Stimulated activated effector memory CD8-positive, alpha-beta T cell treated with anti-CD3 and anti-CD28 coated beads, Interleukin-12 subunit alpha, Interleukin-12 subunit beta, amount 100 ng/mL, for 72 hours (primary cell): ENCODE data around the gene PRADC1.

Experiments
- ATAC-seq: fragments of 150-1000 bp; cut with Tn5 transposase; 2 replicates; pipeline ENCODE4 v1.10.0; 2021
- DNase-seq, 2 donors: peaks; one replicate each; pipeline ENCODE4 v3.0.0; 2021 to 2022; ENCODE audit warnings: low spot score in 2 of 2
- H3K27ac Mint-ChIP-seq: one replicate; pipeline ENCODE4 v1.8.0; 2022; ENCODE audit warnings: mild to moderate bottlenecking, mixed read lengths
- H3K36me3 Mint-ChIP-seq: one replicate; pipeline ENCODE4 v1.8.0; 2022; ENCODE audit warnings: mild to moderate bottlenecking, mixed read lengths
- H3K4me1 Mint-ChIP-seq: one replicate; pipeline ENCODE4 v1.8.0; 2022; ENCODE audit warnings: mixed read lengths
- H3K4me3 Mint-ChIP-seq: one replicate; pipeline ENCODE4 v1.8.0; 2022; ENCODE audit warnings: mild to moderate bottlenecking, mixed read lengths
- H3K9me3 Mint-ChIP-seq: one replicate; pipeline ENCODE4 v1.8.0; 2022; ENCODE audit warnings: mixed read lengths

PRADC1 gene

DNA sequence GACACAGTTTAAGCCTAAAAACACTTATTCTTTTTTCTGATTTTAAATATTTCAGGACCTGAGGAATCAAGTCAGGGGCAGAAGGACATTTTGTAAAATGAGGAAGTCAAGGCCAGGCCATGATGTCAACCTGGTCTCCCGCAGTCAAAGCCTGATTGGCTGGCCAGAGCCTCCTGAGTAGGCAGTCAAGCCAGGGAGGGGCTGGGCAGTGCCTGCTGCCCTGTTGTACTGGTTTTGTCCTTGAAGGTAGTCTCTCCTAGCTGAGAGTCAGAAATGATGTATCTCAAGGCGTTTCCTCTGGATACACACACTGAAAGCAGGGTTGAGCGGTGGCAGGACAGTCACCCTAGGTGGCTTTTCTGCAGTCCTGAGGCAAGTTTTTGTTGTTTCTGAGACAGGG is 20.9 kb upstream of the PRADC1 start:
- no peak for ATAC-seq
- peaks cover 13% of the 10 kb centered on the region for H3K4me1 Mint-ChIP-seq
- no peaks in the 10 kb centered on the region for H3K9me3 Mint-ChIP-seq
- H3K4me3 Mint-ChIP-seq: no peak overlapping the region
- peak overlapping the region; percentile 64 for H3K27ac Mint-ChIP-seq
- peaks cover 77% of the 10 kb centered on the region for H3K36me3 Mint-ChIP-seq
- no peak for DNase-seq

DNA sequence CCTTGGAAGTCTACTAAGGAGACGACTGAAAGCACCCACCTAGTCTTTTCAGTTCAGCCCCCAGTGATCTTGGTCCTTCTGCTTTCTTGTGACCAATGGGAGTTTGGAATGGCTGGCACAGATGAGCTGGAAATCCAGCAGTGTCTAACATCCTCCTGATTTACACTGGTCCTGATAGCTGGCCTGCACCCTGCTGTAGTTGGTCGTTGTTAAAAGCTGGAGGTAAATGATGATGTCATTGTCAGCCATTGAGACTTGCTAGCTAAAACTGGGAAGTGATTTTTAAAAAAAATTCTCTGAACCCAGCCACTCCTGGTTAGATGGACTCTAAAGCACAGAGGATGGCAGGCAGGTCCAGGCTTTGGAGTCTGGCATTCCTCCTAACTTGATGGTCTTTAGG is 20.4 kb upstream of the PRADC1 start:
- Mint-ChIP-seq H3K4me1 (peaks cover 13% of the 10 kb centered on the region), H3K27ac (peak overlapping the region; percentile 64), H3K36me3 (peaks cover 82% of the 10 kb centered on the region), H3K9me3 (no peaks in the 10 kb centered on the region), H3K4me3 (no peak overlapping the region)
- no peak for DNase-seq
- ATAC-seq: no peak

GRCh38 chr2:73252238-73253027 is 19.4 kb upstream of the PRADC1 start:
- DNase-seq (no peak), ATAC-seq (no peak)
- H3K9me3 Mint-ChIP-seq: no peaks in the 10 kb centered on the region
- peaks cover 13% of the 10 kb centered on the region for H3K4me1 Mint-ChIP-seq
- no peak overlapping the region for H3K27ac Mint-ChIP-seq
- peaks cover 92% of the 10 kb centered on the region for H3K36me3 Mint-ChIP-seq
- H3K4me3 Mint-ChIP-seq: no peak overlapping the region

- ATAC-seq: no peak
- no peak for DNase-seq
- Mint-ChIP-seq H3K27ac (no peak overlapping the region), H3K4me1 (peaks cover 10% of the 10 kb centered on the region), H3K9me3 (no peaks in the 10 kb centered on the region), H3K4me3 (no peak overlapping the region), H3K36me3 (peaks cover 100% of the 10 kb centered on the region)
Measured at GRCh38 chr2:73250872-73251846, 18.1 kb upstream of the PRADC1 start.

GRCh38 chr2:73249636-73250035 is 16.6 kb upstream of the PRADC1 start:
- Mint-ChIP-seq H3K27ac (peak overlapping the region; percentile 56), H3K9me3 (no peaks in the 10 kb centered on the region), H3K36me3 (peaks cover 100% of the 10 kb centered on the region), H3K4me1 (peaks cover 14% of the 10 kb centered on the region), H3K4me3 (no peak overlapping the region)
- ATAC-seq: no peak
- DNase-seq: no peak

- Mint-ChIP-seq H3K27ac (peak overlapping the region; percentile 55), H3K9me3 (no peaks in the 10 kb centered on the region), H3K4me1 (peaks cover 21% of the 10 kb centered on the region), H3K4me3 (no peak overlapping the region), H3K36me3 (peaks cover 100% of the 10 kb centered on the region)
- DNase-seq (no peak), ATAC-seq (no peak)
Measured at GRCh38 chr2:73246850-73247249, 13.8 kb upstream of the PRADC1 start.

GRCh38 chr2:73244580-73244979 is 11.5 kb upstream of the PRADC1 start:
- H3K4me1 Mint-ChIP-seq: peaks cover 22% of the 10 kb centered on the region
- peaks cover 100% of the 10 kb centered on the region for H3K36me3 Mint-ChIP-seq
- DNase-seq: no peak
- H3K4me3 Mint-ChIP-seq: no peak overlapping the region
- no peaks in the 10 kb centered on the region for H3K9me3 Mint-ChIP-seq
- peak; percentile 88 for ATAC-seq
- H3K27ac Mint-ChIP-seq: peak overlapping the region; percentile 77

GRCh38 chr2:73243884-73244570 is 11.0 kb upstream of the PRADC1 start:
- peaks cover 28% of the 10 kb centered on the region for H3K4me1 Mint-ChIP-seq
- H3K9me3 Mint-ChIP-seq: no peaks in the 10 kb centered on the region
- ATAC-seq (no peak), DNase-seq (no peak)
- no peak overlapping the region for H3K4me3 Mint-ChIP-seq
- peaks cover 100% of the 10 kb centered on the region for H3K36me3 Mint-ChIP-seq
- H3K27ac Mint-ChIP-seq: peak overlapping the region; percentile 77

DNA sequence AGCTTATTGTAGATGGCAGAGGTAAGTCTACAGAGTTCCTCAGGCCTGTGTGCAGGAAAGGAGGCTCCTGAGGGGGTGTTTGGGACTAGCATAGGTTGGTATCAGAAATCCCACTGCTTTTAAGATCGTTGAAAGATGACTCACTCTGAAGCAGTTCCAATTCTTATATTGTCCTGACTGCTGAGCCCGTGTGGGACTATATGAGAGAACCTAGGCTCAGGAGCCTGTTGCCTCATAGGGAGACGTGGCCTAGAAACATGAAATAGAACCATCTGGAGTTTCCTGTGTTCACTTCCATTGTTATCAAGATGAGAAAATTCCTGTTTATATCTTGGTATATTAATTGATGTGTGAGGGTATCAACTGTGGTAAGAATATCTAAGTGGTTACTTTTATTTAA is 6.7 kb upstream of the PRADC1 start:
- peaks cover 98% of the 10 kb centered on the region for H3K36me3 Mint-ChIP-seq
- H3K4me3 Mint-ChIP-seq: no peak overlapping the region
- H3K4me1 Mint-ChIP-seq: peaks cover 44% of the 10 kb centered on the region
- H3K27ac Mint-ChIP-seq: peak overlapping the region; percentile 43
- DNase-seq (no peak), ATAC-seq (no peak)
- no peaks in the 10 kb centered on the region for H3K9me3 Mint-ChIP-seq

GRCh38 chr2:73238976-73239375 is 5.9 kb upstream of the PRADC1 start:
- peaks cover 39% of the 10 kb centered on the region for H3K4me1 Mint-ChIP-seq
- H3K27ac Mint-ChIP-seq: peak overlapping the region; percentile 43
- ATAC-seq (no peak), DNase-seq (no peak)
- peaks cover 98% of the 10 kb centered on the region for H3K36me3 Mint-ChIP-seq
- H3K4me3 Mint-ChIP-seq: no peak overlapping the region
- no peaks in the 10 kb centered on the region for H3K9me3 Mint-ChIP-seq

DNA sequence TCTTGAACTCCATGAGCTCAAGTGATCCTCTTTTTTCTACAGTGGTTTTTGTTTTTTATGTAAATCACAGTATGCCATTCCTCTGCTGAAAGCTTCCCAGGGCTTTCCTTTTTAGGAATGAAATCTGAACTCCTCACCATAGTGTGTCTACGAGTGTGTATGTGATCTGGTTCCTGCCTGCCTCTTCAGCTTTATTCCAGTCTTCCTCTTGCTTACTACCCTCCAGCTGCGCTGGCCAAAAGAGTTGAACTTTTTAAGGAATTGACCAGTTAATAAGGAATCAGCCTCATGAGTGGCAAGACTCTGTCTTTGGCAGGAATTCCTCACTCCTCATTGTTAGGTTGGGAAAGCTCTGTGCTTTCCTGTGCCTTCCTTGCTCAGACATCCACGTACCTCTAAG is 5.1 kb upstream of the PRADC1 start:
- ATAC-seq (no peak), DNase-seq (no peak)
- peaks cover 39% of the 10 kb centered on the region for H3K4me1 Mint-ChIP-seq
- no peaks in the 10 kb centered on the region for H3K9me3 Mint-ChIP-seq
- no peak overlapping the region for H3K4me3 Mint-ChIP-seq
- H3K36me3 Mint-ChIP-seq: peaks cover 98% of the 10 kb centered on the region
- peak overlapping the region; percentile 32 for H3K27ac Mint-ChIP-seq

DNA sequence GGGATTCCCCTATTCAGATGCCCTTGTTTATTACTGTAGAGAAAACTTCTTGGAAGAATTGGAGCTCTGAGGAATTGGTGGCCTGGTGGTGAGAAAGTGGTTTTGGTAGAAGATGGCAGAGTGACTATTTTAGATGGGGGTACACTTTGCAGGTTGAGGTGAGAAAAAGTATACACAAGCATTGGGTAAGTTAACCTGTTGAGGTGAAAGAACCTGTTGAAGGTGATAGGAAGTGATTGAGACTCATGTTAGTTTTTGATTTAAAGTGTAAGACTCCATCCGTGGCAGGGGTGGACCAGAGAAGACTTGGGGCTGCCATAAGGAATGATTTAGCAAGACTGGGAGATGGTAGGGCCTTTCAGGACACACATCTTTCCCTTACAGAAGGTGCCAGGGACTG is 4.1 kb upstream of the PRADC1 start:
- peak overlapping the region; percentile 81 for H3K4me3 Mint-ChIP-seq
- ATAC-seq (no peak), DNase-seq (no peak)
- peak overlapping the region; percentile 51 for H3K27ac Mint-ChIP-seq
- H3K9me3 Mint-ChIP-seq: no peaks in the 10 kb centered on the region
- peaks cover 90% of the 10 kb centered on the region for H3K36me3 Mint-ChIP-seq
- peaks cover 44% of the 10 kb centered on the region for H3K4me1 Mint-ChIP-seq

DNA sequence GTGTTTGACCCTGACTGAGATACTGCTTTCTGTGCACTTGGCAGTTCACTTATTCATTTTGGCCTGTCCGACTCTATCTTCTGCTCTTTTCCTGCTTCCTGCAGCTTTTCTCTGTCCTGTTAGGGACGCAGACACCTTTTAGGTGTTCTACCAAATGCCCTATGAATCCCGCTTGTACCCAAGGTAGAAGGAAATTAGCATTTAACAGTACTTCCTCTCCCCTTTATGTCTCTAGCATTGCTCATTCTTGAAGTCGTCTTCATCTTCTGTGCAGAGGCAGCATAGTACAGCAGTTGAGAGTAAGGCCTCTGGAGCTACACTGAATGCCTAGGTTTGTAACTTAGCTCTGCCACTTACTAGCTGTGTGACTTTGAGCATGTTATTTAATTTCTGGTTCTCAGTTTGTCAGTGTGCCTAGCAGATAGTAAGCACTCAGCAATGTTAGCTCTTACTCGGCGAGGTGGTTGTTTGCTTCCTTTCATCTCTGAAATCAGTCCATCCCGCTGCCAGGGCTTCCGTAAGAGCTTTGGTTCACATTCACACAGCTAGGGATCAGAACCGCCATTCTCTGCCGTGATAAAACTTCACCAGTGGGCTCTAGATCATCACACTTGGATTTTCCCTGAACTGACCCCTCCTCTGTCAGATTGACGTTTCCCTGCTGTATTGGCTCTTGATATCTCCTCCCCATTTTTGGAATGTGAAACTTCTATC is 2.4 kb upstream of the PRADC1 start:
- ATAC-seq (no peak), DNase-seq (no peak)
- Mint-ChIP-seq H3K4me3 (peak overlapping the region; percentile 81), H3K27ac (peak overlapping the region; percentile 98), H3K36me3 (peaks cover 73% of the 10 kb centered on the region), H3K9me3 (no peaks in the 10 kb centered on the region), H3K4me1 (peaks cover 44% of the 10 kb centered on the region)

GRCh38 chr2:73233932-73234832 is 1.1 kb upstream of the PRADC1 start, which contains the start of gene CCT7:
Gene CCT7 (plus strand): TSS chr2:73234308. CDS start chr2:73234379, 71 bp downstream.
- Mint-ChIP-seq H3K4me3 (peak within 1 kb of the TSS; percentile 81), H3K4me1 (peaks cover 38% of the 10 kb centered on the region), H3K9me3 (no peaks in the 10 kb centered on the region), H3K27ac (peak within 1 kb of the TSS; percentile 98), H3K36me3 (peaks cover 67% of the 10 kb centered on the region)
- ATAC-seq: peak; percentile 84
- peak; percentile 68 to 91 for DNase-seq
